Measurements from ENCODE around the gene FRMD4B. TPM values are rescaled to one million over a fixed set of nuclear protein-coding genes. Genes with fewer than 3 reads are reported as not detected.
A peak's percentile ranks its signal among the peaks of the same experiment; 100 is the strongest.

The FRMD4B gene
- total and polyA plus RNA-seq, 10 of the 15 experiments (the other 5 are each of a cell fraction or from before 2014, with no cell fraction given) = 3.9 to 11.4 (median 8.0) TPM

DNA sequence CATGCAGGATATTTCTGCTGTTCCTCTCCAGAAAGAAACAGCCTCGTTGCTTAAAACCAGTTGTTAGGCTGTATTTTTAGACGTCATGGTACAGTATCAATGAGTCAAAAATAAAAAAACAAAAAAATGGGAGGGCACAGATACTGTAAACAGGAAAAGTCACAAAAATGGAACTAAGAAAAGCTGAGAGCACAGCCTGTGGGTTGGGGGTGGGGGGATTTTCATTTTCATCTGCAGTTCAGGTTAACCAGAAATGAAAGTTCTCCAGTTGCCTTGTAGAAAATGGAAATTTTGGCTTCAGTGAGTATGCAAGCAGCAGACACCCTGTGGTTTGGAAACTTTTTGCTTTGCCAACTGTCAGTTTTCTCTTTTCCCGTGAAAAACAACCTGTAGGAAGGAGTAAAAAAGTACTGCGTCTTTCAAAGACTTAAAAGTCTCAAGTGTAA lies 59.0 kb downstream of the FRMD4B start (continued):
- no peak for TF ChIP-seq USF2 (IDR thresholded peaks at IDR 0.05; ENCODE audit: borderline replicate concordance, low read depth, low read length)
- TF ChIP-seq E2F8 (IDR thresholded peaks at IDR 0.05; ENCODE audit: low read depth, partially characterized antibody) = no peak
- peak; percentile 59; the same call in 1 of the 2 replicates for TF ChIP-seq TCF12 (IDR thresholded peaks at IDR 0.05; ENCODE audit: low read depth, low read length)
- TF ChIP-seq ESRRA (IDR thresholded peaks at IDR 0.05; ENCODE audit: low read length) = 0 out of 2 replicates have a peak, but pooled peaks have one; percentile 12
- TF ChIP-seq POLR2AphosphoS5 (IDR thresholded peaks at IDR 0.05; ENCODE audit: low read length) = no peak
- TF ChIP-seq CEBPZ (IDR thresholded peaks at IDR 0.05; ENCODE audit: low read depth, low read length) = no peak
- TF ChIP-seq ZBTB4 (CRISPR knock-in tag; IDR thresholded peaks at IDR 0.05) = no peak
- TF ChIP-seq RB1 (IDR thresholded peaks at IDR 0.05; ENCODE audit: borderline replicate concordance) = no peak
- no peak; the same call in 1 of the 2 replicates for TF ChIP-seq RAD51 (IDR thresholded peaks at IDR 0.05)
- TF ChIP-seq SUZ12 (IDR thresholded peaks at IDR 0.05; ENCODE audit: unreplicated experiment) = no peak
- TF ChIP-seq TARDBP (IDR thresholded peaks at IDR 0.05; ENCODE audit: borderline replicate concordance) = no peak
- no peak for TF ChIP-seq CHD1 (IDR thresholded peaks at IDR 0.05; ENCODE audit: low read depth, low read length)
- TF ChIP-seq MEF2B (IDR thresholded peaks at IDR 0.05; ENCODE audit: partially characterized antibody, poor library complexity, severe bottlenecking) = peak; percentile 76
- peak; percentile 84 for TF ChIP-seq MTA2 (IDR thresholded peaks at IDR 0.05; ENCODE audit: low read depth)
- TF ChIP-seq EZH2 (IDR thresholded peaks at IDR 0.05; ENCODE audit: borderline replicate concordance, control insufficient read depth, low read depth, low read length) = no peak
- peak; percentile 31; the same call in 1 of the 2 replicates for TF ChIP-seq YY1 (IDR thresholded peaks at IDR 0.05; ENCODE audit: low read depth, low read length)
- no peak for TF ChIP-seq SPI1 (IDR thresholded peaks at IDR 0.05; ENCODE audit: borderline replicate concordance, insufficient read depth, low read depth, low read length)
- no peak; the same call in 1 of the 2 replicates for TF ChIP-seq FOXK2 (IDR thresholded peaks at IDR 0.05)
- peak; percentile 91 for TF ChIP-seq NFIC (IDR thresholded peaks at IDR 0.05; ENCODE audit: low read depth, low read length)
